HG03457 (cell line): Measurements from ENCODE around the gene CHST4.
"Not testable (repeated sequence)": the region's sequence is repeated elsewhere in the genome, so short reads cannot be mapped to it uniquely, and the experiment has no call there.

Source experiments
- ATAC-seq: cut with Tn5 transposase; IDR thresholded peaks from one replicate; pipeline ENCODE4 v1.9.1; 2021; ENCODE audit warnings: moderate number of reproducible peaks; ENCODE audit not compliant: unreplicated experiment

Gene CHST4

GRCh38 chr16:71568551-71568950, 42.3 kb downstream of the CHST4 start:
- no peak for ATAC-seq

DNA sequence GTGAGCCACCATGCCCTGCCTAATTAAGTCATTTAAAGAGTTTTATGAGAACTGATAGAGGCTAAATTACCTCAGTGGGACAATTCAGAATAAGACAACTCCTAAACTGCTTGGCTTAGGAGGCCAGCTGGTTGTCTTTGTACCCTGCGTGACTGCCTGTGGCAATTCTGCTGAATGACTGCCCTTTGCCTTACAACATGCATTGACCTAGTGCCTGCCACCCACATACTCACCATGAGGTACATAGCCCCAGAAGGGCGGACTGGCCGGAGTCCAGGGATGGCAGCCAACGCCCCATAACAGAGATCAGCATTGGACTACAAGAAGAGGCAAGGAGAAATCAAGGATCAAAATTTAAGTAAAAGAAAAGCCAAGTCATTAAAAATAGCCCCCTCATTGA, 43.4 kb downstream of the CHST4 start:
- ATAC-seq = no peak

DNA sequence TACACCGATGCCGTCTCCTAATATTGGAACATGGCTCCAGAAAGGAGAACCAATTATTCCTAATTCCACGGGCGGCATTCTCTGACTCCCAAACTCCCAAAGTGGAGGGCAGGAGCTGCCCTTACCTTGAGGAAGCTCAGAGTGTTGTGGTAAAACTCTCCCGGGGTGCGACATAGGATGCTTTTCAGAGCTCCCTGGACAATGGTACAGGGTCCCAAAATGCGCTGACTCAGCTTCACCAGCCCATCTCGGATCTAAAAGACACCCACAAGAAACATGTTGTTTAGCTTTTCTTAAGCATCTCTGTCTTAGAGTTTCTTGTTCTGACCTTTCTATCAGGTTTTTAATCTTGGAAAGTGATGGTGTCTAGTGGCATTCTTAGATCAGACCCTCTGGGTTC, 43.9 kb downstream of the CHST4 start:
- ATAC-seq = no peak

- no peak for ATAC-seq
Observed at GRCh38 chr16:71572497-71573116, 46.4 kb downstream of the CHST4 start.

- no peak for ATAC-seq
Observed at GRCh38 chr16:71573387-71574094, 47.3 kb downstream of the CHST4 start.

GRCh38 chr16:71574702-71575101, 48.5 kb downstream of the CHST4 start:
- no peak for ATAC-seq

- ATAC-seq = no peak
Observed at GRCh38 chr16:71576971-71577370, 50.7 kb downstream of the CHST4 start, which contains the start of gene TAT. Gene TAT, minus strand, starts transcription at chr16:71577092. Its CDS starts 677 bp downstream, at chr16:71576415.

GRCh38 chr16:71582553-71582848, 56.3 kb downstream of the CHST4 start:
- ATAC-seq = not testable (repeated sequence)

GRCh38 chr16:71584543-71585317, 58.5 kb downstream of the CHST4 start:
- no peak for ATAC-seq

- ATAC-seq = no peak
Observed at GRCh38 chr16:71585318-71585703, 59.1 kb downstream of the CHST4 start.
